ENCODE measurements around the gene ANKRD9.
"Not testable (repeated sequence)": the region's sequence is repeated elsewhere in the genome, so short reads cannot be mapped to it uniquely, and the experiment has no call there.

Gene ANKRD9

GRCh38 chr14:102544046-102544746 lies 34.6 kb upstream of the ANKRD9 start:
- no peak overlapping the region for H3K4me3 ChIP-seq
- no peaks in the 10 kb centered on the region for H3K36me3 ChIP-seq (replicated peaks)
- in situ Hi-C loops (cut with MboI; ENCODE audit: low sequenced_read_pairs), result no loop called here
- no peak for DNase-seq (ENCODE audit: low spot score in 2 of 2)
- no peaks in the 10 kb centered on the region for H3K9me3 ChIP-seq
- peaks cover 12% of the 10 kb centered on the region for H3K4me1 ChIP-seq
- no peaks in the 10 kb centered on the region for H3K27me3 ChIP-seq (ENCODE audit: low read depth)

DNA sequence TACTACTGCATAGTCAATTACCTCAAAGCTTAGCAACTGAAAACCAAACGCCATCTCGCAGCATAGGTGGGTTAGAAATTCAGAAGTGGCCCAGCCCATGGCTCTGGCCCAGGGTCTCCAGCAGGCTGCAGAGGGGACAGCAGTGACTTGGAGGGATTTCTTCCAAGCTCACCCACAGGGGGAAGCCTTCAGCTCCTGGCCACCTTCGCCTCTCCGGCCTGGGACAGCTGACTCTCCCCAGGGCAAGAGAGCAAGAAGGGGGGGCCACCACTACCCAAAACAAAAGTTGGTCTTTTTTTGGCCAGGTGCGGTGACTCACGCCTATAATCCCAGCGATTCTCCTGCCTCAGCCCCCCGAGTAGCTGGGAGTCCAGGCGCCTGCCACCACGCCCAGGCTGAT lies 32.2 kb upstream of the ANKRD9 start:
- no peak for DNase-seq (ENCODE audit: low spot score in 2 of 2)
- no peaks in the 10 kb centered on the region for H3K9me3 ChIP-seq
- no peak overlapping the region for H3K4me3 ChIP-seq
- in situ Hi-C loops (cut with MboI; ENCODE audit: low sequenced_read_pairs), result no loop called here
- no peaks in the 10 kb centered on the region for H3K27me3 ChIP-seq (ENCODE audit: low read depth)
- H3K36me3 ChIP-seq (replicated peaks), result no peaks in the 10 kb centered on the region
- peaks cover 12% of the 10 kb centered on the region for H3K4me1 ChIP-seq

DNA sequence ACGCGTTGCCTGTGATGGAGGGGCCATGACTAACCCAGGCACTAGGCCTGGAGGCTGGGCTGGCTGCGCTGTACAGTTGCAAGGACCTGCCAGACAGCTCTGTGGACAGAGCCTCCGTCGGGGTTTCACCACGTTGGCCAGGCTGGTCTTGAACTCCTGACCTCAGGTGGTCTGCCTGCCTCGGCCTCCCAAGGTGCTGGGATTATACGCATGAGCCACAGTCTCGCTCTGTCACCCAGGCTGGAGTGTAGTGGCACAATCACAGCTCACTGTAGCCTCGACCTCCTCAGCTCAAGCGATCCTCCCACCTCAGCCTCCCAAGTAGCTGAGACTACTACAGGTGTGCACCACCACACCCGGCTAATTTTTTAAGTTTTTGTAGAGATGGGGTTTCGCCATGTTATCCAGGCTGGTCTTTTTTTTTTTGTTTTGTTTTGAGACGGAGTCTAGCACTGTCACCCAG lies 31.5 kb upstream of the ANKRD9 start:
- DNase-seq (ENCODE audit: low spot score in 2 of 2); H3K36me3 ChIP-seq (replicated peaks); H3K9me3 ChIP-seq; H3K27me3 ChIP-seq (ENCODE audit: low read depth); H3K4me3 ChIP-seq; in situ Hi-C loops (cut with MboI; ENCODE audit: low sequenced_read_pairs): not testable (repeated sequence)
- H3K4me1 ChIP-seq, result peaks cover 12% of the 10 kb centered on the region

- in situ Hi-C loops (cut with MboI; ENCODE audit: low sequenced_read_pairs), result no loop called here
- Histone ChIP-seq H3K9me3 (no peaks in the 10 kb centered on the region), H3K4me1 (peaks cover 12% of the 10 kb centered on the region), H3K36me3 (replicated peaks) (no peaks in the 10 kb centered on the region), H3K4me3 (no peak overlapping the region), H3K27me3 (ENCODE audit: low read depth) (no peaks in the 10 kb centered on the region)
- peak in 1 of 2 experiments; percentile 40 for DNase-seq (ENCODE audit: low spot score in 2 of 2)
Observed at GRCh38 chr14:102540315-102541028, 30.9 kb upstream of the ANKRD9 start.

GRCh38 chr14:102539544-102540314 lies 30.2 kb upstream of the ANKRD9 start:
- peak in 1 of 2 experiments; percentile 85 for DNase-seq (ENCODE audit: low spot score in 2 of 2)
- Histone ChIP-seq H3K9me3 (no peaks in the 10 kb centered on the region), H3K36me3 (replicated peaks) (no peaks in the 10 kb centered on the region), H3K27me3 (ENCODE audit: low read depth) (no peaks in the 10 kb centered on the region), H3K4me3 (no peak overlapping the region), H3K4me1 (peaks cover 12% of the 10 kb centered on the region)
- in situ Hi-C loops (cut with MboI; ENCODE audit: low sequenced_read_pairs), result no loop called here

DNA sequence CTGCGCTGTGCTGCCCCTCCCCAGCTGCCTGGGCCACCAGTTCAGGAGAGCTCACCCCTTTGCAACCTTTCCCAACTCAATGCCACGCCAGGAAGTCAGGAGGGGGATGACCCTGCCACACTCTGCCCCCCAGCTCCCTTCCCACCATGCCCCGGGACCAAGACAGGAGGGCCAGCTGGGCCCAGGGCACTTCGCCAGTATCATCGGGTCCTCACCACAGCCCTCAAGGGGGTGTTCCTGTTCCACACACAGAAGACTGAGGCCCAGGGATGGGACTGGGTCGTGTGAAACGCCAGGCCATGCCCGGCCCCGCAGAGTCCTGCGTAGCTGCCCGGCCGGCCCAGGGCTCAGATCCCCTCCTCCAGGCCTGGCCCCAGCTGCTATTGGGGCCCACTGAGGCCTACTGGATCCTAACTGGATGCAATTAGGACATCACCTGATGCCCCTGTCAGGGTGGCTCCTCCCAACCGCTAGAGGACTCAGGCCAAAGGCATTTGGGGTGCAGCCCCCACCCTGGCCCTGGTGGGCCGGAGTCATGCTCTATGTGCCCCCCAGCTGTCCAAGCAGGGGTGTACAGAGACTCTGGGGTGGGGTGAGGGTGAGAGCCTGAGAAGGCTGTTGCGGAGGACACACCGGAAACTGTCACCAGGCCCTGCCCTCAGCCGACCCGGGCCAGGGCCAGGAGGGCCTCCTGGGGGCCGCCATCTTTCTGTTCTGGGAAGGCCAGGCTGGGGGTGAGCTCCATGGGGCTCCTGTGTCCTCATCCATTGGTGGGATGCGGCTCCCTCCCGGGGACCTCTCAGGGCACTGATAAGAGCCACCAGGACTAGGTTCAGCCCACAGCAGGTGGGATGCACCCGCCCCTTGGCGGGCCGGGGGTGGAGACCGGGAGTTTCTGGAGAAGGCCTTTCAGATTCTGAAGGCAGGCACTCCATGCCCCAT lies 29.3 kb upstream of the ANKRD9 start:
- no peak for DNase-seq (ENCODE audit: low spot score in 2 of 2)
- H3K4me3 ChIP-seq, result no peak overlapping the region
- H3K9me3 ChIP-seq, result no peaks in the 10 kb centered on the region
- in situ Hi-C loops (cut with MboI; ENCODE audit: low sequenced_read_pairs), result no loop called here
- H3K4me1 ChIP-seq, result peaks cover 12% of the 10 kb centered on the region
- no peaks in the 10 kb centered on the region for H3K27me3 ChIP-seq (ENCODE audit: low read depth)
- no peaks in the 10 kb centered on the region for H3K36me3 ChIP-seq (replicated peaks)

GRCh38 chr14:102537981-102538601 lies 28.5 kb upstream of the ANKRD9 start:
- no peak for DNase-seq (ENCODE audit: low spot score in 2 of 2)
- no peaks in the 10 kb centered on the region for H3K27me3 ChIP-seq (ENCODE audit: low read depth)
- no peaks in the 10 kb centered on the region for H3K36me3 ChIP-seq (replicated peaks)
- no peaks in the 10 kb centered on the region for H3K9me3 ChIP-seq
- H3K4me1 ChIP-seq, result peaks cover 18% of the 10 kb centered on the region
- in situ Hi-C loops (cut with MboI; ENCODE audit: low sequenced_read_pairs), result no loop called here
- no peak overlapping the region for H3K4me3 ChIP-seq

DNA sequence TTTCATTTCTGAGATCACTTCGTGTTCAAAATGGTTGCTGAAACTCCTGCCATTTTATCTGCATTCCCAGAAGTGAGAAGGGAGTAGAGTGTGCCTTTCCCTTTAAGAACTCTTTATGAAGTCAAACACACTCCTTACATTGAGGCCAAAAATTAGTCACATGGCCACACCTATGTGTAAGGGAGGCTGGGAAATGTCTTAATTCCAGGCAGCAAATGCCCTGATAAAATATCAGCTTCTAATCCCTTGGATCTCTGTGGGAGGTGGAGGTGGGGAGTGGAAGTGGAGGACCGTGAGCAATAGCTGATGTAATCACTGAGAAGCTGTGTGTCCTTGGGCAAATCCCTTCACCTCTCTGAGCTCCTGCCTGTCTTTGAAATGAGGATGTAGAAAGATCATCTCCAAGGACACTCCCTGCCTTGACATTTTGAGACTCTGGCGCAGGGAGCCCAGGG lies 22.7 kb upstream of the ANKRD9 start:
- H3K9me3 ChIP-seq, result no peaks in the 10 kb centered on the region

DNA sequence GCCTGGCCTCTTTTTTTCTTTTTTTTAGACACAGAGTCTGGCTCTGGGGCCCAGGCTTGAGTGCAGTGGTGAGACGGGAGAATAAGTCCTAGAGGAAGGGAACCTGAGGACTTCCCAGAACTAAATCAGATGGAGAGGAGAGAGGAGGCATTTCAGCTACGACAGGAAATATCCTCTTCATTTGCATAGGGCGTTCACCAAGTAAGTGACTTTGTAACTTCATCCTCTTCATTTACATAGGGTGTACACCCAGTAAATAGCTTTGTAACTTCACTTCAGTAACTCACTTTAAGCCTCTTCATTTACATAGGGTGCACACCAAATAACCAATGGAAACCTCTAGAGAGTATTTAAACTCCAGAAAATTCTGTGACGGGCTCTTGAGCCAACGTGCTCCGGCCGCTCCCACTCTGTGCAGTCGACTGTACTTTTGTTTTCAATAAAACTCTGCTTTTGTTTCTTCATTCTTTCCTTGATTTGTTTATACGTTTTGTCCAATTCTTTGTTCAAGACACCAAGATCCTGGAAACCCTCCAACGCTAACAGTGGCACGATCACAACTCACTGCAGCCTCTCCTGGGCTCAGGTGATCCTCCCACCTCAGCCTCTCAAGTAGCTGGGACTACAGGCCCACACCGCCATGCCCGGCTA lies 21.4 kb upstream of the ANKRD9 start:
- Histone ChIP-seq H3K27me3 (ENCODE audit: low read depth) (no peaks in the 10 kb centered on the region), H3K4me1 (peaks cover 19% of the 10 kb centered on the region), H3K9me3 (no peaks in the 10 kb centered on the region), H3K4me3 (no peak overlapping the region), H3K36me3 (replicated peaks) (no peaks in the 10 kb centered on the region)
- in situ Hi-C loops (cut with MboI; ENCODE audit: low sequenced_read_pairs), result no loop called here
- peak; percentile 65 to 86 for DNase-seq (ENCODE audit: low spot score in 2 of 2)

More for the DNA sequence above, 22.7 kb upstream of the ANKRD9 start:
- DNase-seq (ENCODE audit: low spot score in 2 of 2), result no peak
- in situ Hi-C loops (cut with MboI; ENCODE audit: low sequenced_read_pairs), result no loop called here
- Histone ChIP-seq H3K4me3 (no peak overlapping the region), H3K36me3 (replicated peaks) (no peaks in the 10 kb centered on the region), H3K4me1 (peaks cover 18% of the 10 kb centered on the region), H3K27me3 (ENCODE audit: low read depth) (no peaks in the 10 kb centered on the region)

DNA sequence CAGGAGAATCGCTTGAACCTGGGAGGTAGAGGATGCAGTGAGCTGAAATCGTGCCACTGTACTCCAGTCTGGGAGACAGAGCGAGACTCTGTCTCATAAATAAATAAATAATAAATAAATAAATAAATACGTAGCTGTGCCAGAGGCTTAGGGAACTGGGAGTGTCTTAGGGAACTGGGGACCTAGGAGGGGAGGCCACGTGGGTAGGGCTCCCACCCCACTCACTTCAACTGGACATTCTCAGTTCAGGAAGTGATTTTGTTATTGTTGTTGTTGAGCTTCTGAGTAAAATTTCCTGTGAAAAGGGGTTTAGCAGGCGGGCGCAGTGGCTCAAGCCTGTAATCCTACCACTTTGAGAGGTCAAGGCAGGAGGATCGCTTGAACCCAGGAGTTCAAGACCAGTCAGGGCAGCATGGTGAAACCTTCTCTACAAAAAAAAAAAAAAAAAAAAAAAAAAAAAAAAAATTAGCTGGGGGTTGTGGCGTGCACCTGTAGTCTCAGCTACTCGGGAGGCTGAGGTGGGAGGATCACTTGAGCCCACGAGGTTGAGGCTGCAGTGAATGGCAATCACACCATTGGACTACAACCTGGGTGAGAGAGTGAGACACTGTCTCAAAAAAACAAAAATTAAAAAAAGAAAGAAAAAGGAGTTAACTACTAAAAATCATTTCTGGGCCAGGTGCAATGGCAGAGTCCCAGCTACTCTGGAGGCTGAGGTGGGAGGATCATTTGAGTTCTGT lies 19.0 kb upstream of the ANKRD9 start:
- no peak overlapping the region for H3K4me3 ChIP-seq
- in situ Hi-C loops (cut with MboI; ENCODE audit: low sequenced_read_pairs), result no loop called here
- H3K27me3 ChIP-seq (ENCODE audit: low read depth), result no peaks in the 10 kb centered on the region
- no peaks in the 10 kb centered on the region for H3K9me3 ChIP-seq
- no peaks in the 10 kb centered on the region for H3K36me3 ChIP-seq (replicated peaks)
- peaks cover 35% of the 10 kb centered on the region for H3K4me1 ChIP-seq
- no peak for DNase-seq (ENCODE audit: low spot score in 2 of 2)

GRCh38 chr14:102525929-102526497 lies 16.4 kb upstream of the ANKRD9 start:
- no peaks in the 10 kb centered on the region for H3K27me3 ChIP-seq (ENCODE audit: low read depth)
- DNase-seq (ENCODE audit: low spot score in 2 of 2), result no peak
- peaks cover 24% of the 10 kb centered on the region for H3K4me1 ChIP-seq
- H3K9me3 ChIP-seq, result no peaks in the 10 kb centered on the region
- peak overlapping the region; percentile 40 for H3K4me3 ChIP-seq
- H3K36me3 ChIP-seq (replicated peaks), result no peaks in the 10 kb centered on the region
- in situ Hi-C loops (cut with MboI; ENCODE audit: low sequenced_read_pairs), result no loop called here
